A549 (cell line): ENCODE data around the gene DCDC2. TPM values are rescaled to one million over a fixed set of nuclear protein-coding genes. Genes with fewer than 3 reads are reported as not detected.

ENCODE experiments used
- ATAC-seq, 2 experiments: fragments of 200-7000 bp in 1 of 2; fragments of >200 bp in 1 of 2; cut with Nextera tagmentation in 1 of 2; cut with Tn5 transposase in 1 of 2; 3 replicates each; pipeline versions ENCODE4 v1.8.0 to v1.9.1; 2018 to 2020; ENCODE audit warnings: mild to moderate bottlenecking in 1 of 2, moderate library complexity in 1 of 2
- CTCF ChIA-PET: fragments of 300-600 bp; sonication (Branson Sonifier 250); formaldehyde crosslinking; extraction: SDS; loops from one replicate; lab custom pipeline; 2021; ENCODE audit warnings: antibody characterized with exemption, inconsistent platforms; lab: Yijun Ruan, JAX
- POLR2A ChIA-PET: fragments of 350-600 bp; formaldehyde crosslinking; extraction: SDS; loops from one replicate; lab custom pipeline; 2021; ENCODE audit warnings: antibody characterized with exemption, inconsistent platforms; lab: Yijun Ruan, JAX
- DNase-seq, 2 experiments: peaks; one replicate each; pipeline versions ENCODE4 v3.0.0 to v3.0.0-alpha.2; 2011 to 2016; ENCODE audit warnings: low read depth in 1 of 2, low spot score in 1 of 2
- FAIRE-seq: peaks from 2 replicates; lab custom pipeline; 2011; peaks lifted over from hg19 to GRCh38; lab: Jason Lieb, UNC
- H3K27ac ChIP-seq, 2 experiments: fragments of >200 bp; sonication (Bioruptor Twin); formaldehyde crosslinking; 3 replicates each; pipeline ENCODE4 v1.5.1; 2016 to 2017
- H3K4me1 ChIP-seq: fragments of >200 bp; sonication (Bioruptor Twin); formaldehyde crosslinking; 3 replicates; pipeline ENCODE4 v1.6.1; 2016
- H3K4me2 ChIP-seq: fragments of >200 bp; sonication (Bioruptor Twin); formaldehyde crosslinking; 3 replicates; pipeline ENCODE4 v1.6.1; 2016
- H3K4me3 ChIP-seq: fragments of >200 bp; sonication (Bioruptor Twin); formaldehyde crosslinking; 3 replicates; pipeline ENCODE4 v1.5.1; 2016
- H3K9me3 ChIP-seq: fragments of >200 bp; sonication (Bioruptor Twin); formaldehyde crosslinking; 3 replicates; pipeline ENCODE4 v1.6.1; 2016
- BHLHE40 ChIP-seq: IDR thresholded peaks from 2 replicates; pipeline ENCODE4 v1.6.1; 2012; ENCODE audit warnings: low read depth, low read length, inconsistent platforms
- CBX2 ChIP-seq: fragments of 200-600 bp; sonication (generic); IDR thresholded peaks from 2 replicates; pipeline ENCODE4 v1.6.1; 2016; ENCODE audit warnings: low read depth, mild to moderate bottlenecking, borderline replicate concordance
- CEBPB ChIP-seq, 2 experiments: fragments of >200 bp in 1 of 2; sonication (Bioruptor Twin) in 1 of 2; formaldehyde crosslinking in 1 of 2; IDR thresholded peaks; 2 replicates each; pipeline ENCODE4 v1.6.1; 2012 to 2016
- CHD2 ChIP-seq: fragments of 150-350 bp; IDR thresholded peaks from 2 replicates; pipeline ENCODE4 v1.6.1; 2014; ENCODE audit warnings: low read length; ENCODE audit not compliant: partially characterized antibody
- CHD4 ChIP-seq: fragments of 200-600 bp; sonication (generic); IDR thresholded peaks from 2 replicates; pipeline ENCODE4 v1.6.1; 2016; ENCODE audit warnings: antibody characterized with exemption, mild to moderate bottlenecking, borderline replicate concordance
- FOSB ChIP-seq: fragments of 250-450 bp; sonication (Bioruptor Pico); IDR thresholded peaks from 2 replicates; pipeline ENCODE4 v1.5.0; 2020; ENCODE audit warnings: mild to moderate bottlenecking, moderate library complexity
- FOSL2 ChIP-seq, 2 experiments: fragments of 450-650 bp in 1 of 2; fragments of >200 bp in 1 of 2; sonication (Bioruptor Twin) in 1 of 2; formaldehyde crosslinking; IDR thresholded peaks; 2 replicates each; pipeline versions ENCODE4 v1.5.0 to v1.6.1; 2016 to 2020; ENCODE audit warnings: mild to moderate bottlenecking in 1 of 2, moderate library complexity in 1 of 2
- GATA3 ChIP-seq: IDR thresholded peaks from 2 replicates; pipeline ENCODE4 v1.6.1; 2012; ENCODE audit warnings: borderline replicate concordance
- HDAC2 ChIP-seq: fragments of 200-600 bp; sonication (generic); IDR thresholded peaks from 2 replicates; pipeline ENCODE4 v1.6.1; 2016
- HOXA7 ChIP-seq: fragments of 250-450 bp; sonication (Bioruptor Pico); IDR thresholded peaks from 2 replicates; pipeline ENCODE4 v1.5.0; 2020; ENCODE audit warnings: mild to moderate bottlenecking, moderate library complexity
- KDM1A ChIP-seq: fragments of 200-600 bp; sonication (generic); IDR thresholded peaks from 2 replicates; pipeline ENCODE4 v1.6.1; 2016; ENCODE audit warnings: low read depth, mild to moderate bottlenecking
- KDM5A ChIP-seq: fragments of 200-600 bp; sonication (generic); IDR thresholded peaks from 2 replicates; pipeline ENCODE4 v1.6.1; 2016; ENCODE audit warnings: antibody characterized with exemption, mild to moderate bottlenecking
- MAZ ChIP-seq: fragments of 150-350 bp; IDR thresholded peaks from 2 replicates; pipeline ENCODE4 v1.6.1; 2014; ENCODE audit warnings: antibody characterized with exemption, low read depth, low read length, borderline replicate concordance
- NFE2L2 ChIP-seq: fragments of 150-350 bp; conservative IDR thresholded peaks from 2 replicates; pipeline ENCODE4 v1.6.1; 2014; ENCODE audit warnings: low read length
- NPAS2 ChIP-seq: fragments of 250-450 bp; sonication (Bioruptor Pico); IDR thresholded peaks from 2 replicates; pipeline ENCODE4 v1.8.0; 2022; ENCODE audit warnings: mild to moderate bottlenecking, moderate library complexity, borderline replicate concordance
- POLR2A ChIP-seq: IDR thresholded peaks from 2 replicates; pipeline ENCODE4 v1.6.1; 2012; ENCODE audit warnings: mild to moderate bottlenecking, low read length
- POLR2AphosphoS2 ChIP-seq: conservative IDR thresholded peaks from 2 replicates; pipeline ENCODE4 v1.6.1; 2012; ENCODE audit warnings: low read length, improper control_type of control experiment, inconsistent platforms
- RAD21 ChIP-seq, 2 experiments: fragments of >200 bp in 1 of 2; sonication (Bioruptor Twin) in 1 of 2; formaldehyde crosslinking in 1 of 2; IDR thresholded peaks in 1 of 2; conservative IDR thresholded peaks in 1 of 2; 2 replicates in 1 of 2; 3 replicates in 1 of 2; pipeline ENCODE4 v1.6.1; 2012 to 2018; ENCODE audit warnings: inconsistent platforms in 1 of 2
- RCOR1 ChIP-seq: fragments of 150-350 bp; IDR thresholded peaks from 2 replicates; pipeline ENCODE4 v1.6.1; 2014; ENCODE audit warnings: antibody characterized with exemption, low read length, low read depth
- SMC3 ChIP-seq: fragments of >200 bp; sonication (Bioruptor Twin); formaldehyde crosslinking; IDR thresholded peaks from 3 replicates; pipeline ENCODE4 v1.6.1; 2018; ENCODE audit warnings: inconsistent platforms
- TFCP2L1 ChIP-seq: fragments of 250-450 bp; sonication (Bioruptor Pico); IDR thresholded peaks from 2 replicates; pipeline ENCODE4 v1.5.0; 2021; ENCODE audit warnings: mild to moderate bottlenecking
- ZC3H11A ChIP-seq: fragments of 450-650 bp; IDR thresholded peaks from 2 replicates; pipeline ENCODE4 v1.6.1; 2014; ENCODE audit warnings: antibody characterized with exemption, mild to moderate bottlenecking
- WGBS: methylation state at CpG from one replicate; pipeline ENCODE4 v1.1.6; 2017; ENCODE audit errors: missing lambda C conversion rate; 5-methylcytosine and 5-hydroxymethylcytosine counted together
- polyA plus RNA-seq, 4 experiments: library from polyadenylated mRNA; depleted of rRNA in 3 of 4; stranded (reverse); fragments of >200 nt; fragmentation: RNase III in 1 of 4; extraction: RNeasy Plus Mini Kit Qiagen cat#74134 plus additional on column Dnase treatment in 1 of 4; gene quantifications; 2 replicates in 3 of 4; 3 replicates in 1 of 4; pipeline ENCODE4 v1.2.3, GENCODE V29; 2011 to 2017
- TF ChIP-seq, protein P1 (sequence below): fragments of >200 bp; sonication (Bioruptor Twin); formaldehyde crosslinking; IDR thresholded peaks from 2 replicates; pipeline ENCODE4 v1.6.1; 2016
- TF ChIP-seq, protein P2 (sequence below): fragments of 450-650 bp; IDR thresholded peaks from 2 replicates; pipeline ENCODE4 v1.6.1; 2014; ENCODE audit warnings: antibody characterized with exemption
- TF ChIP-seq, protein P3 (sequence below): IDR thresholded peaks from 2 replicates; pipeline ENCODE4 v1.6.1; 2012; ENCODE audit warnings: low read depth, borderline replicate concordance
- TF ChIP-seq, protein P4 (sequence below): fragments of >200 bp; sonication (Bioruptor Twin); formaldehyde crosslinking; IDR thresholded peaks from 3 replicates; pipeline ENCODE4 v1.5.1; 2016

DCDC2 gene
- polyA plus RNA-seq, 2 of the 4 experiments (the other 2 are of a cell fraction) = 9.1 to 9.4 TPM

DNA sequence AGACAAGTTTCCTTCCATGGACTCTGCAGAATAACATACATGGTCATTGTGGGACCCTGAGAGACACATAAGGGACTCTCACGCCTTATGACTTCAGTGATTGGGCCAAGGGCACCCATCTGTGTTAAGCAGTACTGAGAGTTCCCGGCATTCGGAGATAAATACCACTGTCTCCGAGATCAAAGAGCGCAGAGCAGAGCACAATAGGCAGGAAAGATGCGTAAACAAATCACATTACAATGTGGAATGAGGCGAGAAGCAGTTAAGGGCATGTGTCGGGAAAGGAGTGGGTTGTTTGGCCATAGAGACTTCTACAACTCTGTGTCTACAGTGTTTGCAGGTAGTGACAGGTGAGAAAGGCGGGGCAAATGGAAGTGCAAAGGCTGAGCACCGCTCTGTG, 174.3 kb downstream of the DCDC2 start:
- Histone ChIP-seq H3K9me3 (no peaks in the 10 kb centered on the region), H3K27ac (no peak overlapping the region), H3K4me1 (no peaks in the 10 kb centered on the region), H3K4me2 (no peak overlapping the region), H3K4me3 (no peak overlapping the region)
- DNase-seq (no peak), FAIRE-seq (no peak), ATAC-seq (no peak)
- TF ChIP-seq NFE2L2 (no peak), CEBPB (IDR thresholded peaks at IDR 0.05) (no peak)
- TF ChIP-seq, protein P1, sequence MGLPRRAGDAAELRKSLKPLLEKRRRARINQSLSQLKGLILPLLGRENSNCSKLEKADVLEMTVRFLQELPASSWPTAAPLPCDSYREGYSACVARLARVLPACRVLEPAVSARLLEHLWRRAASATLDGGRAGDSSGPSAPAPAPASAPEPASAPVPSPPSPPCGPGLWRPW = no peak
- ChIA-PET CTCF (no interaction called here), POLR2A (no interaction called here)
- WGBS = 79% methylated on average over 10 of the region's 10 CpGs

DNA sequence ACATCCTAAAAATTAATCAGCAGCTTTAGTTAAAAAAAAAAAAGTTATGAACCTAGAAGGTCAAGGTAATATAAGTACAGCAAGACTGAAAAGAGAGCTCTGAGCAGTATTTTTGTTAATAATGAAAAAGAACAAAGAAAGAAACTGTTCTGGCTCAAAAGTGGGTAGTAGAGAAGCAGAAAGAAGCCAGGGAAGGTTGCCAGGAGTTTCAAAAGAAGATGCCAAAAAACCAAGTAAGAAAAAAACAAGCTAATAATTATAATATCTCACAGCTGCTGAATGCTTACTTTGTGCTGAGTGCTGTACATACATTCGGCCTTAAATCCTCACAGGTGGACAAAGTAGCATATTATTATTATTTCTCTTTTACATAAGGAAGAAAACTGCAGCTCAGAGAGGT, 200.0 kb downstream of the DCDC2 start:
- Histone ChIP-seq H3K4me1 (no peaks in the 10 kb centered on the region), H3K9me3 (no peaks in the 10 kb centered on the region), H3K4me3 (no peak overlapping the region), H3K27ac (no peak overlapping the region), H3K4me2 (no peak overlapping the region)
- 16% methylated on average over 1 of the region's 1 CpG for WGBS
- ATAC-seq = no peak
- no peak for DNase-seq
- TF ChIP-seq RCOR1 (no peak), SMC3 (no peak), FOSB (CRISPR knock-in tag) (no peak), BHLHE40 (no peak), TFCP2L1 (no peak), ZC3H11A (no peak), CHD4 (no peak), CBX2 (no peak), NFE2L2 (no peak), MAZ (no peak), HDAC2 (no peak), POLR2A (no peak)
- TF ChIP-seq, protein P2, sequence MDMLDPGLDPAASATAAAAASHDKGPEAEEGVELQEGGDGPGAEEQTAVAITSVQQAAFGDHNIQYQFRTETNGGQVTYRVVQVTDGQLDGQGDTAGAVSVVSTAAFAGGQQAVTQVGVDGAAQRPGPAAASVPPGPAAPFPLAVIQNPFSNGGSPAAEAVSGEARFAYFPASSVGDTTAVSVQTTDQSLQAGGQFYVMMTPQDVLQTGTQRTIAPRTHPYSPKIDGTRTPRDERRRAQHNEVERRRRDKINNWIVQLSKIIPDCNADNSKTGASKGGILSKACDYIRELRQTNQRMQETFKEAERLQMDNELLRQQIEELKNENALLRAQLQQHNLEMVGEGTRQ = no peak
- ChIA-PET CTCF (no interaction called here), POLR2A (no interaction called here)
- FAIRE-seq = no peak

DNA sequence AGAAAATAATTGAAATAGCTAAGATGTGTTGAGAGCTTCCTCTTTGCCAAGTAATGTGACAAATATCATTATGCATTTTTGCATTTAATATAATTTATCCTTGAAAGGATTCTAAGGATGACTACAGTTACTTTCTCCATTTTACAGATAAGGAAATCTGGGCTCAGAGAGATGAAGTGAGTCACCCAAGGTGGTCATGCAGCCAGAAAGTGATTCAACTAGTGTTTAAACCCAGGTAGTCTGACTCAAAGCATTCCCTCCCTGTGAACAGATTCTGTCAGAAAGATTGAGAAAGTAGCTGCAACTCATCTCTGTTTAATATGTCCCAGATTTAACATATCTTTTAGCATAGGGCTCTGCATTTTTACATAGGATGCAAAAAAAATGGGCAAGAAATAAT, 203.7 kb downstream of the DCDC2 start:
- peak in 1 of 2 experiments; percentile 4 for DNase-seq
- CTCF ChIA-PET = no interaction called here
- POLR2A ChIA-PET = no interaction called here

More for the DNA sequence above, 203.7 kb downstream of the DCDC2 start:
- H3K4me2 ChIP-seq = no peak overlapping the region
- no peak overlapping the region for H3K27ac ChIP-seq
- ATAC-seq (no peak), FAIRE-seq (no peak)
- TF ChIP-seq CEBPB (IDR thresholded peaks at IDR 0.05) = no peak
- TF ChIP-seq GATA3 = no peak
- TF ChIP-seq KDM5A = no peak
- no peak for TF ChIP-seq RAD21 (conservative IDR thresholded peaks at IDR 0.05 in 1 of 2, IDR thresholded peaks at IDR 0.05 in 1 of 2)
- TF ChIP-seq NPAS2 (CRISPR knock-in tag) = no peak
- TF ChIP-seq KDM1A = no peak
- TF ChIP-seq POLR2AphosphoS2 = no peak
- no peak for TF ChIP-seq CHD2
- TF ChIP-seq, protein P3, sequence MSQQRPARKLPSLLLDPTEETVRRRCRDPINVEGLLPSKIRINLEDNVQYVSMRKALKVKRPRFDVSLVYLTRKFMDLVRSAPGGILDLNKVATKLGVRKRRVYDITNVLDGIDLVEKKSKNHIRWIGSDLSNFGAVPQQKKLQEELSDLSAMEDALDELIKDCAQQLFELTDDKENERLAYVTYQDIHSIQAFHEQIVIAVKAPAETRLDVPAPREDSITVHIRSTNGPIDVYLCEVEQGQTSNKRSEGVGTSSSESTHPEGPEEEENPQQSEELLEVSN = no peak
- TF ChIP-seq, protein P4, sequence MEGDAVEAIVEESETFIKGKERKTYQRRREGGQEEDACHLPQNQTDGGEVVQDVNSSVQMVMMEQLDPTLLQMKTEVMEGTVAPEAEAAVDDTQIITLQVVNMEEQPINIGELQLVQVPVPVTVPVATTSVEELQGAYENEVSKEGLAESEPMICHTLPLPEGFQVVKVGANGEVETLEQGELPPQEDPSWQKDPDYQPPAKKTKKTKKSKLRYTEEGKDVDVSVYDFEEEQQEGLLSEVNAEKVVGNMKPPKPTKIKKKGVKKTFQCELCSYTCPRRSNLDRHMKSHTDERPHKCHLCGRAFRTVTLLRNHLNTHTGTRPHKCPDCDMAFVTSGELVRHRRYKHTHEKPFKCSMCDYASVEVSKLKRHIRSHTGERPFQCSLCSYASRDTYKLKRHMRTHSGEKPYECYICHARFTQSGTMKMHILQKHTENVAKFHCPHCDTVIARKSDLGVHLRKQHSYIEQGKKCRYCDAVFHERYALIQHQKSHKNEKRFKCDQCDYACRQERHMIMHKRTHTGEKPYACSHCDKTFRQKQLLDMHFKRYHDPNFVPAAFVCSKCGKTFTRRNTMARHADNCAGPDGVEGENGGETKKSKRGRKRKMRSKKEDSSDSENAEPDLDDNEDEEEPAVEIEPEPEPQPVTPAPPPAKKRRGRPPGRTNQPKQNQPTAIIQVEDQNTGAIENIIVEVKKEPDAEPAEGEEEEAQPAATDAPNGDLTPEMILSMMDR = no peak
- no peak for TF ChIP-seq HOXA7
- TF ChIP-seq POLR2A = no peak
- TF ChIP-seq FOSL2 (IDR thresholded peaks at IDR 0.05) = no peak
- no peak for TF ChIP-seq FOSL2 (CRISPR knock-in tag; IDR thresholded peaks at IDR 0.05)
- H3K4me3 ChIP-seq = no peak overlapping the region
- no peaks in the 10 kb centered on the region for H3K4me1 ChIP-seq
- no peaks in the 10 kb centered on the region for H3K9me3 ChIP-seq
